Keratinocyte (primary cell): ENCODE data around the gene LARP4. TPM values are rescaled to one million over a fixed set of nuclear protein-coding genes. Genes with fewer than 3 reads are reported as not detected.

Source experiments
- DNase-seq: peaks from one replicate; pipeline ENCODE4 v3.0.0-alpha.2; 2011; ENCODE audit warnings: low read depth, missing footprints, low spot score
- FAIRE-seq: peaks from 2 replicates; lab custom pipeline; 2011; peaks lifted over from hg19 to GRCh38; lab: Jason Lieb, UNC
- H2AFZ ChIP-seq: 2 replicates; pipeline ENCODE4 v1.6.0; 2012; ENCODE audit warnings: low read length, control low read depth, inconsistent platforms; ENCODE audit not compliant: control insufficient read depth
- H3K27ac ChIP-seq: 2 replicates; pipeline ENCODE4 v1.5.1; 2011; ENCODE audit warnings: low read length; ENCODE audit not compliant: control insufficient read depth, insufficient read depth
- H3K27me3 ChIP-seq: 3 replicates; pipeline ENCODE4 v1.6.0; 2011; ENCODE audit warnings: low read length; ENCODE audit not compliant: control insufficient read depth, insufficient read depth; ENCODE audit errors: extremely low read depth
- H3K36me3 ChIP-seq, 2 experiments: 2 replicates in 1 of 2; 3 replicates in 1 of 2; pipeline ENCODE4 v1.5.1; 2011; ENCODE audit warnings: low read length in 2 of 2, mild to moderate bottlenecking in 1 of 2; ENCODE audit not compliant: control insufficient read depth in 2 of 2, insufficient read depth in 2 of 2; ENCODE audit errors: extremely low read depth in 1 of 2
- H3K4me1 ChIP-seq: 3 replicates; pipeline ENCODE4 v1.5.1; 2011; ENCODE audit warnings: low read length; ENCODE audit not compliant: control insufficient read depth, insufficient read depth; ENCODE audit errors: extremely low read depth
- H3K4me2 ChIP-seq: 3 replicates; pipeline ENCODE4 v1.6.0; 2011; ENCODE audit warnings: low read depth, low read length; ENCODE audit not compliant: control insufficient read depth, insufficient read depth; ENCODE audit errors: extremely low read depth
- H3K4me3 ChIP-seq, 3 experiments: fragments of 200-600 bp in 1 of 3; sonication (generic) in 1 of 3; 2 replicates in 2 of 3; 3 replicates in 1 of 3; pipeline ENCODE4 v1.5.1; 2011 to 2016; ENCODE audit warnings: low read length in 3 of 3, mild to moderate bottlenecking in 3 of 3, control low read depth in 2 of 3, inconsistent platforms in 1 of 3, low read depth in 1 of 3, mixed read lengths in 1 of 3, mixed run types in 1 of 3, moderate library complexity in 1 of 3; ENCODE audit not compliant: control insufficient read depth in 2 of 3, insufficient read depth in 2 of 3; ENCODE audit errors: extremely low read depth in 1 of 3
- H3K79me2 ChIP-seq: 2 replicates; pipeline ENCODE4 v1.6.0; 2012; ENCODE audit warnings: low read length; ENCODE audit not compliant: control insufficient read depth, insufficient read depth
- H3K9ac ChIP-seq: 3 replicates; pipeline ENCODE4 v1.6.0; 2011; ENCODE audit warnings: low read length; ENCODE audit not compliant: control insufficient read depth, insufficient read depth; ENCODE audit errors: extremely low read depth
- H3K9me1 ChIP-seq: 3 replicates; pipeline ENCODE4 v1.6.0; 2011; ENCODE audit warnings: low read length; ENCODE audit not compliant: control insufficient read depth, insufficient read depth; ENCODE audit errors: extremely low read depth
- H3K9me3 ChIP-seq: 2 replicates; pipeline ENCODE4 v1.5.1; 2012; ENCODE audit warnings: low read depth, low read length; ENCODE audit not compliant: control insufficient read depth
- H4K20me1 ChIP-seq: 3 replicates; pipeline ENCODE4 v1.6.0; 2011; ENCODE audit warnings: low read length; ENCODE audit not compliant: control insufficient read depth, insufficient read depth; ENCODE audit errors: extremely low read depth
- CTCF ChIP-seq, 3 experiments: IDR thresholded peaks in 1 of 3; conservative IDR thresholded peaks in 1 of 3; optimal IDR thresholded peaks in 1 of 3; 2 replicates in 2 of 3; 3 replicates in 1 of 3; pipeline versions ENCODE3 to v1.5.1; 2011; ENCODE audit warnings: low read length in 3 of 3, mild to moderate bottlenecking in 3 of 3, moderate library complexity in 2 of 3, control low read depth in 1 of 3, inconsistent platforms in 1 of 3; ENCODE audit not compliant: insufficient read depth in 2 of 3; ENCODE audit errors: extremely low read depth in 1 of 3
- EZH2 ChIP-seq: IDR thresholded peaks from one replicate; pipeline ENCODE4 v1.6.1; 2012; ENCODE audit warnings: inconsistent platforms, mild to moderate bottlenecking, low read length, moderate library complexity
- dilution Hi-C: fragments of 300-500 bp; cut with MboI; formaldehyde crosslinking; loops from one replicate; pipeline ENCODE4 v1.7.0; 2020; ENCODE audit warnings: low sequenced_read_pairs; ENCODE audit not compliant: extremely low pct_ligation_motif_present
- polyA plus RNA-seq, 5 experiments: library from polyadenylated mRNA; depleted of rRNA in 3 of 5; stranded (reverse) in 3 of 5; stranded (forward) in 1 of 5; unstranded in 1 of 5; fragments of >200 nt; gene quantifications; 1 replicate in 1 of 5; 2 replicates in 3 of 5; 3 replicates in 1 of 5; pipeline versions ENCODE4 v1.2.1 to v1.2.3, GENCODE V29; 2011 to 2012; ENCODE audit warnings: missing spikeins in 2 of 5, low read depth in 1 of 5, low replicate concordance in 1 of 5

The LARP4 gene
- polyA plus RNA-seq, 1 donor (not counting 4 experiments of a cell fraction or from before 2014, with no cell fraction given): 33.2 TPM

DNA sequence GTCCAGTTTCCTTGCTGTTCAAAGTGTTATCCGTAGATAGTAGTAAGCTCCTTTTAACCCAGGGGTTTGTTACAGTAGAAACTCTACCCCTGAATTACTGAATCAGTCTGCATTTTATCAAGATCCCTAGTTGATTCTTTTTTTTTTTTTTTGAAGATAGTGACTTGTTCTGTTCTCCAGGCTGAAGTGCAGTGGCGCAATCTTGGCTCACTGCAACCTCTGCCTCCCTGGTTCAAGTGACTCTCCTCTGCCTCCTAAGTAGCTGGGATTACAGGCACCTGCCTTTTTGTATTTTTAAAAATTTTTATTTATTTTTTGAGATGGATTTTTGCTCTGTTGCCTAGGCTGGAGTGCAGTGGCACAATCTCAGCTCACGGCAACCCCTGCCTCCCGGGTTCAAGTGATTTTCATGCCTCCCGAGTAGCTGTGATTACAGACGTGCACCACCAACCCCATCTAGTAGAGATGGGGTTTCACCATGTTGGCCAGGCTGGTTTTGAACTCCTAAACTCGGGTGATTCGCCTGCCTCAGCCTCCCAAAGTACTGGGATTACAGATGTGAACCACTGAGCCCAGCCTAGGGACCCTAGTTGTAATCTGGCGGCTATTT, 10.5 kb downstream of the LARP4 start:
- Histone ChIP-seq H3K4me2 (no peak overlapping the region), H3K9me1 (no peaks in the 10 kb centered on the region), H3K4me3 (no peak overlapping the region), H3K36me3 (peaks cover 3 to 9% of the 10 kb centered on the region in 2 experiments), H3K27me3 (no peaks in the 10 kb centered on the region), H3K9me3 (no peaks in the 10 kb centered on the region), H4K20me1 (peaks cover under 1% of the 10 kb centered on the region), H3K4me1 (no peaks in the 10 kb centered on the region), H2AFZ (no peak overlapping the region), H3K27ac (no peak overlapping the region), H3K9ac (no peak overlapping the region), H3K79me2 (peaks cover 100% of the 10 kb centered on the region)
- FAIRE-seq (no peak), DNase-seq (no peak)
- TF ChIP-seq EZH2 (no peak), CTCF (optimal IDR thresholded peaks at IDR 0.05 in 1 of 3, IDR thresholded peaks at IDR 0.05 in 1 of 3, conservative IDR thresholded peaks at IDR 0.05 in 1 of 3; ENCODE audit: extremely low read depth in 1 of 3, insufficient read depth in 2 of 3, low read length in 3 of 3) (no peak)
- dilution Hi-C loops: no loop called here

DNA sequence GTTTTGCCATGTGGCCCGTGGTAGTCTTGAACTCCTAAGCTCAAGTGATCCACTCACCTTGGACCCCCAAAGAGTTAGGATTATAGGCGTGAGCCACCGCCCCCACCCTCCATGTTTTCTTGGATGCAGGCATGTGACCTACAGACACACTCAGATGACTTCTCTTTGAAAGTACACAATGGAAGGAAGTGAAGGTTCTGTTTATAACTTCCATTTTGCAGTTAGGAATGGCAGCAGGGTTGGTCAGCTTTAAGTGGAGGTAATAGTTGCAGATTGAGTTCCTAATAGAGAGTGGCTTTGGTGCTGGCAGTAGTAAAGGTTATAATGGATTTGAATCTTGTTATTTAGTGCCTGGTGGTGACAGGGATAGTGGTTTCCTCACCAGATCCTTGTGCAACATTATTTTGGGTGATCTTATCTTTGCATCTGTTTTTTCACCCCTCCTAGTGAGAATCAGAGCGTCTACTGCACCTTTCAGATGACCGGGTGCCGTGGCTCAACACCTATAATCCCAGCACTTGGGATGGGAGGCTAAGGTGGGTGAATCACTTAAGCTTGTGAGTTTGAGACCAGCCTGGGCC, 15.3 kb downstream of the LARP4 start:
- dilution Hi-C loops: no loop called here
- Histone ChIP-seq H3K27ac (no peak overlapping the region), H3K4me2 (no peak overlapping the region), H3K9me3 (no peaks in the 10 kb centered on the region), H4K20me1 (peaks cover 16% of the 10 kb centered on the region), H3K27me3 (no peaks in the 10 kb centered on the region), H2AFZ (no peak overlapping the region), H3K4me1 (no peaks in the 10 kb centered on the region), H3K4me3 (no peak overlapping the region), H3K36me3 (peaks cover 6 to 15% of the 10 kb centered on the region in 2 experiments), H3K79me2 (peaks cover 97% of the 10 kb centered on the region), H3K9me1 (no peaks in the 10 kb centered on the region), H3K9ac (no peak overlapping the region)
- TF ChIP-seq EZH2 (no peak), CTCF (optimal IDR thresholded peaks at IDR 0.05 in 1 of 3, IDR thresholded peaks at IDR 0.05 in 1 of 3, conservative IDR thresholded peaks at IDR 0.05 in 1 of 3; ENCODE audit: extremely low read depth in 1 of 3, insufficient read depth in 2 of 3, low read length in 3 of 3) (no peak)
- no peak for DNase-seq
- FAIRE-seq: no peak
